GM23248 (cell line): ENCODE data around the gene UGT8.

Experiments used
- EZH2 ChIP-seq: fragments of 200-600 bp; sonication (generic); IDR thresholded peaks from 2 replicates; pipeline ENCODE4 v1.6.1; 2018; ENCODE audit warnings: antibody characterized with exemption, mild to moderate bottlenecking; ENCODE audit not compliant: insufficient read depth, poor library complexity, severe bottlenecking
- EZH2phosphoT487 ChIP-seq: fragments of 200-600 bp; sonication (generic); IDR thresholded peaks from 2 replicates; pipeline ENCODE4 v1.6.1; 2018; ENCODE audit warnings: antibody characterized with exemption, moderate library complexity, mild to moderate bottlenecking, low read depth; ENCODE audit not compliant: insufficient read depth

- TF ChIP-seq EZH2 (no peak), EZH2phosphoT487 (no peak)
Observed at GRCh38 chr4:114677346-114677979, 78.9 kb downstream of the UGT8 start.
